DMS79 treated with DMSO at 0.1 percent for 48 hours (cell line): Measurements from ENCODE around the gene CAPN10.
"Not testable (repeated sequence)": the region's sequence is repeated elsewhere in the genome, so short reads cannot be mapped to it uniquely, and the experiment has no call there.

ENCODE experiments used
- DNase-seq: peaks from one replicate; lab custom pipeline; 2025; lab: John Stamatoyannopoulos, UW

Gene CAPN10

DNA sequence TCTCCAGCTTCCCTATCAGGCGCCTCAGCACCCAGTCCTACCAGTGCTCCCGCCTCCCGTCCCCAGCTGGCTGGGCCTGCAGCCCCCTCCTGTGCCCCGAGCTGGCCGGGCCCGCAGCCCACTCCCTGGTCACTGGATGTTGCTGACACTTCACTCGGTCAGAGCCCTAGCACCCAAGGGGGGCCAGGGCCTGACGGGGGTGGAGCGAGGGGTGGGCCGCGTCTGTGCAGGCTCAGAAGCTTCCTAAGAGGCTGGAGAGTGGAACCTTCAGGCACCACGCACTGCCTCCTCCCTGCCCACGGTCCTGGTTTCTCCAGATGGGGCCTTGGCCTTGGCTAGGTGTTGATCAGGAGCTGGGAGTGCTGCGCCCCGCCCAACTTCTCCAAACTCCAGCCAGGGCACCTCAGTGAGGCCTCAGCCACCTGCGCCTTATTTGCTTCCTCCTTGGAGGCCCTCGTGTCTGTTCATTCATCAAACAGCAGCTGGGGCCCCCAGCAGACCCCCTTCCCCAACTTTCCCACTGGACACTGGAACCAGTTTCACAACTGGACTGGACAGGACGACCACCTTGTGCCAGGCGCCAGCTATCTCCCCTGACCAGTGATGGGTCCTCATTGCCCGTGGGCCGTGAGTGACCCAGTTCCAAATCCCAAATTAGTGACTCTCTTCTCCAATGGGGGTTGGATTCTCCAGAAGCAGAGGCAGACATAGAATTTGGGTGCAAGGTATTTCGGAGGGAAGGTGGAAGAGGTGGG lies 16.7 kb downstream of the CAPN10 start:
- no peak for DNase-seq

DNA sequence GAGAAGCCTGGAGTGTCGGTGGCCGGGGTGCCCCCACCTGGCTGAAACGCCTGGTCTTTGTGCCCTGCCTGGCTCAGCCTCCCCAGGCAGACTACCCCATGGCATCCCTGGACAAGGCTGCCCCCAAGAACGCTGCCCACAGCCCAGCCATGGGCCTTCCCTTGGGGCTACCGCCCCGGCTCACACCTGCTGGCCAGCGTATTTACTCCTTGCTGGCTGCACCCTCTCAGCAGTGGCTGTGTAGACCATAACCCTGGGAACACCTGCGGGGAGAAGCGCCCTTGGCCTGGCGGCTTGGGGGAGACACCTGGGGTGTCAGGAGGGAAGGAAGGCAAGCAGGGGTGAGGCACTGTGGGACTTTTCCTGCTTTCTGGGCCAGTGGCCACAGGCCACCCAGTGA lies 17.3 kb downstream of the CAPN10 start:
- DNase-seq = no peak

- no peak for DNase-seq
Measured at GRCh38 chr2:240604291-240604938, 17.9 kb downstream of the CAPN10 start.

DNA sequence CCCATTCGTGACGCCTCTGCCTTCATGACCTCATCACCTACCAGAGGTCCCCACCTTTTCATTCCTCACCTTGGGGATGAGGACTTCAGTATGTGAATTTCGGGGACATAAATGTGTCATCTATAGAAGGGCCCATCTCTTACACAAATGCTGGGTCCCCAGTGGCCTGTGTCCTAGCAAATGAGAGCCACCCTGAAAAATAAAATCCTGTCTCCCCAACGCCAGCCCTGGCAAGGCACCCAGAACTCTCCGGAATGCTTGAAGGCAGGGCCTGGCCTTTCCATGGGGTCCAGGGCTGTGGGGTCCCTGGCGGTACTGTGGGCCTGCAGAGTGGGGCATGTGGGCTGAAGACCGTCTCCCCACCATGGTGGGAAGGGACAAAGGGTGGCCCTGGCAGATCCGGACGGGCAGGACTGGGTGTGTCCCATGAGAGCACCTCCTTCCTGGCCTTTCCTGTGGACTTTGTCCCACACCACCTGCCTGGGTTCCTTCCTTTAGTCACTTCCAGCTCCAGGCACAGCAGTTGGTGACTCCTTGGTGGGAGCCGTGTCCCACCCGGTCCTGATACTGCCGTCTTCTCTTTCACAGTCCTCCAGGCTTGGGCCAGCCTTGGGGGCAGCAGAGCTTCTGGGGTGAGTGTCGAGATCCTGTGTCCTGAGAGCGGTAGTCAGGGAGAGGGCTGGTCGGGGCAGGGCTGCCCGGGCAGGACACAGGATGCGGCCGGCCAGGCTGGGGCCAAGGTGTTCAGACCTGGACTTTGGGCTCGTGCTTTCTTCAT lies 18.6 kb downstream of the CAPN10 start:
- DNase-seq = no peak

- no peak for DNase-seq
Measured at GRCh38 chr2:240605867-240606743, 19.6 kb downstream of the CAPN10 start.

GRCh38 chr2:240611601-240612210 lies 25.2 kb downstream of the CAPN10 start:
- no peak for DNase-seq

DNA sequence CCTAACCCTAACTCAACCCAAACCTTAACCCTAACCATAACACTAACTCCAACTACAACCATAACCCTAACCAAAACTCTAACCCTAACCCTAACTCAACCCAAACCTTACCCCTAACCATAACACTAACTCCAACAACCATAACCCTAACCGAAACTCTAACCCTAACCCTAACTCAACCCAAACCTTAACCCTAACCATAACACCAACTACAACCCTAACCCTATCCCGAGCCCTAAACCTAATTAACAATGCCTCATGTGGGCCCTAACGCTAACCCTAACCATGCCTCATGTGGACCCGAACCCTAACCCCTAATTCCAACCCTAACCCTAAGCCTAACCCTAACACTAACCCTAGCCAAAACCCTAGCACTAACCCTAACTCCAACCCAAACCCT lies 27.2 kb downstream of the CAPN10 start:
- DNase-seq = no peak

DNA sequence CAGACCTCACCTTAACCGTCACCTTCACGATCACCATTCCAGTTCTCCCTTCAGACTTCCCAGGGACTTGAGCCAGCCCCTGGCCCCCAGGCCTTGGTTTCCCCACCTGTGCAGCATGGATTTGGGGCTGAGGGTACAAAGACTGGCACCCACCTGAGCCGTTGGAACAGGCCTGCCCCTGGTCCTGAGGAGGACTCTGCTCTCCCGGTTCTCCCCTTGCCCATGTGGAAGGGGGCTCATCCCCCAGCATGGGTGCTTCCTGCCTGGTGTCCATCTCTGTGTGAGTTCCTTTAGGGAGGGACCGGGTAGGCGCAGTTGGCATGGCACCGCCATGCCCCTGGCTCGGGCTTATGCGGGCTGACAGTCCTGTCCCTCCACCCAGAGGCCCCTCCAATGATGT lies 27.9 kb downstream of the CAPN10 start:
- DNase-seq = no peak

DNA sequence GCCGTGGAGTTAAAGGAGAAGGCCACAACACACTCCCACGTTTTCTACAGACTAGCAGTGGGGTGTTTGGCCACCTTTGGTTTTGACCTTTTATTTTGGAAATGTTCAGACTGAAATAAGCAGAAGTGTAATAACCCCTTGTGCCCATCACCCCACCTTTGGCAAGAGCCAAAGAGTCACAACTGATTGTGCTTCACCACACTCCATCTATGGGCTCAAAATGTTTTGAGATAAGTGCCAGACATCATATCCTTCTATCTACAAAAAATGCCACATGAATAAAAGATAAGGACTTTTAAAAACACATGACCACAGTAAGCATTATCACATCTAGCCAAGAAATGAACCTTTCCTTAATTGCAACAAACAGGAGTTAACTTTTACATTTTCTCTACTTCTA lies 28.9 kb downstream of the CAPN10 start:
- DNase-seq = peak; percentile 63

DNA sequence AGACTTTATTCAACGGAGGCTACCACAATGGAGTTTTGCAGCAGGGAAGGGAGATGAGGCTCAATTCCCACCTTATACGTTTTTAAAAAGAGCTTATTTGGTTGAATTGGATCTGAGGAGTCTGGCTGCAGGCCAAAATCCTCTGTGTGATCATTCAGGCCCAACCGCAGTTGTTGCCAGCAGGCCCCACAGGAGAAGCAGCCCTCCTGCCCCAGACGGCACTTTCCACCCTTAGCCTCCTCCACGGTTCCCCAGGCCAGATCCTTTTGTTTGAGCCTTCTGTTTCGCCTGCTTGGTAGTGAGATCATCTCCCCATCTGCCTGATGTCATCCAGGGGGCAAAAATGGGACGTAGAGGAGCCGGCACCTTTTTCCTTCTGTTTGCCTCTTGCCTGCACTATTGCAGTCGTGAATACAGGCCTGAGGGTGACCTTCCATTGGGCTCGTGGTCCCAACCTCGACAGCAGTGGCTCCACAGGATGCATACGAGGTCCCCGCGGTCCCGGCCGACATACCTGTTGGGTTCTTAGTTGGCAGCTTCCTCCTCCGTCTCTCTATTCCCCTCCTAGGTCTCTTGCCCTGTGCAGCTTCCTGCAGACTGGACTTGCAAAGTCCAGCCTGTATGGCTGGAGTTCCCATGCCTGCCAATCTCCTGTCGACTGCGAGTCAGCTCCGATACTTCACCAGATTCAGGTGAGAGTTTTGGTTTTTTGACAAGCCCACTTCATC lies 29.4 kb downstream of the CAPN10 start:
- peak; percentile 63 for DNase-seq

DNA sequence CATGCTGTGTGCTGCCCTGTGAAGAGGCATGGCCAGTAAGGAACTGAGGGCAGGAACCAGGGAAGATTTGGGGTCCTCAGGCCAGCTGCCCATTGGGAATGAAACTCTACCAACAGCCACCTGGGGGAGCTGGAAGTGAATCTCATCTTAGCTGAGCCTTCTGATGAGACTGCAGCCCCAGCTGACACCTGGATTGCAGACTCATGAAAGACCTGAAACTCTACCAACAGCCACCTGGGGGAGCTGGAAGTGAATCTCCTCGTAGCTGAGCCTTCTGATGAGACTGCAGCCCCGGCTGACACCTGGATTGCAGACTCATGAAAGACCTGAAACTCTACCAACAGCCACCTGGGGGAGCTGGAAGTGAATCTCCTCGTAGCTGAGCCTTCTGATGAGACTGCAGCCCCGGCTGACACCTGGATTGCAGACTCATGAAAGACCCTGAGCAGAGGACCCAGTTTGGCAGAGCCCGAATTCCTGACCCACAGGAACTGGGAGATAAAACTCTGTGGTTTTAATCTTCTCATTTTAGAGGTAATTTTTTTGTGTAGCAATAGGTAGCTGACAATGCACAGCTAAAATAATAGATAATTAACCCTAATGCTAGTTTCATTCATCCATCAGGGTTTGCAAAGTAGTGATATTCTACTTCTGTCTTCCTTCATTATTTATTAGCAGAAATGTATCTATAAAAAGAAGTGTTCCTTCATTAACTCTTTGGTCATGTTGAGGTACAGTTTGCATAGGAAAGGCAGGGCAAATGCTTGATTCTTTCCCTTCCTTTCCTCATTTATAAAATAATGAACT lies 30.5 kb downstream of the CAPN10 start:
- not testable (repeated sequence) for DNase-seq

DNA sequence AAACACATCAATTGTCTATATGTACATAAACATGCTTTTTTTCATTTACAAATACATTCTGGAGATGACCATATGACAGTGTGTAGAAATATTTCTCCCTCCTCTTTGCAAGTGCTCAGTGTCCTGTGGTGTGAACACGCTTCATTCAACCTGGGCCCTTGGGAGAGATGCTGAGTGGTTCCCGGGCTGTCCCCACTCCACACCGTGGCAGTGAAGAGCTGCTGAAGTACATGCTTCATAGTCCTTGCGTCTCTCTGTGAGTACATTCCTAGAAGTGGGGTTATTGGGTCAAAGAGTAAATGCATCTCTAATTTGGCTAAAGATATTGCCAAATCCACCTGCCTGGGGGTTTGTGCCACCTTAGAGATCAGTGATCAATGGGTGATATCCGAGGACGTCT lies 32.2 kb downstream of the CAPN10 start:
- peak; percentile 62 for DNase-seq

DNA sequence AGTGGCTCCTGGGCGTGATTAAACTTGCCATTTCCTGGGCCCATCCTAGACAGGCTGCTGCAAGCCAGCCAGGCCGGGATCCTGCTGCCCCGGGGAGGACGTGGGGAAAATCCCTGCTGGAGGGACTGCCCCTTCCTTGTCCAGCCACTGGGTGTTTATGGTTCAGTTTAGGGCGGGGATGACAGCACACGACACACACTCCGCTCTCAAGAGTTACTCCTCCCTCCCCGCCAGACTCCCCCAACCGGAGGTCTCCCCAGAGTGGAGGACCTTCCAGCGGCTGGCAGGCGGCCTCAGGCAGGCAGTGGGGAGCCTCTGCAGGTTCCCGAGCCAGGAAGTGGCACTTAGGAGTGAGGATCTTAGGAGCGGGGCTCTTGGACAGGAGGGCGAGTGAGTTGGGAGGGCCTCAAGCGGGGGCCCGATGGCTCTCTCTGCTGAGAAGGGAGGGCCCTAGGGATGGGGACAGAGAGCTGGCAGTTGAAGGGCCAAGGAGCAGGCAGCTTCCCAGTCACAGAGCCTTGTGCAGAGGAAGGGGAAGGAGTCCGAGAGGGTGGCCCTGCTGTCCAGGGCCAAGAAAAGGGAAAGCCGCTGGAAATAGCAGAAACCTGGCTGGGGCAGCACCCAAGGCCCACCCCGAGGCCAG lies 33.1 kb downstream of the CAPN10 start:
- peak; percentile 38 for DNase-seq

DNA sequence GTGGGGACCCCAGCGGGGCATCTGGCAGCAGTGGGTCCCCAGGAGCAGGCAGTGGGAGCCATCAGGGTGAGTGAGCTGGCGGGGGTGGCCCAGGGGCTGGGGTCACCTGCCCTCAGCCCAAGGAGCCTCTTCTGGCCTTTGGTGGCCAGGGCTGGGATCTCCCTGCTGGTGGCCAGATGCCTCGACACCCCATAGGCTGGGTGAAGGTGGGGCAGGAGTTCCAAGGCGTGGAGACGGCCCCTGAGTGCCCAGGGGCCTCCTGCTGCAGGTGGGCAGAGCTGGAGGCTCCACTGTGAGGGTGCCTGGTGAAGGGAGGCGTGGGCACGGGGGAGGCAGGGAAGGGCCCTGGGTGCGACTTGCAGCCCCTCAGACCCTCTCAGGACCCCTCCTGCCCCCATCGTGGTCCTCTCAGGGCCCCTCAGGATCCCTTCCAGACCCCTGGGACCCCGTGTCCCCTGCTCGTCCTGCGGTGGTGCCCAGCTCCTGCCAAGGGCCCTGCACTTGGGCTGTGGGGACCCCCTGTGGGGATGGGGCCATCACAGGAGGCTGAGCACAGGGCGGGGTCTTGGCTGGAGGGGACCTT lies 33.7 kb downstream of the CAPN10 start:
- DNase-seq = no peak

GRCh38 chr2:240620859-240621258 lies 34.3 kb downstream of the CAPN10 start:
- no peak for DNase-seq

DNA sequence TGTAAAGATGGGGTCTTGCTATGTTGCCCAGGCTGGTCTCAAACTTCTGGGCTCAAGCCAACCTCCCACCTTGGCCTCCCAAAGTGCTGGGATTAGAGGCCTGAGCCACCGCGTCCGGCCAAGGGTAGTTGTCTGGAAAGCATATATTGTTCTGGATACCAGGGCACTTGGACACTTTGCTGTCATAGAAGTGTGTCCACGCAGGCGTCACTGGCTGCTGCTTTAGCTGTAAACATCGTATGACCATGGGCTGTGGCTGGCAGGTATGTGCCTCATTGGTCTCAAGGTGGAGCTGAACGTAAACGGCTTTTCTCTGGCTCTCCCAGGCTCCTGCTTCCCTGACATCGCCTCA lies 35.5 kb downstream of the CAPN10 start:
- DNase-seq = no peak

GRCh38 chr2:240622531-240623235 lies 36.1 kb downstream of the CAPN10 start:
- DNase-seq = peak; percentile 32

DNA sequence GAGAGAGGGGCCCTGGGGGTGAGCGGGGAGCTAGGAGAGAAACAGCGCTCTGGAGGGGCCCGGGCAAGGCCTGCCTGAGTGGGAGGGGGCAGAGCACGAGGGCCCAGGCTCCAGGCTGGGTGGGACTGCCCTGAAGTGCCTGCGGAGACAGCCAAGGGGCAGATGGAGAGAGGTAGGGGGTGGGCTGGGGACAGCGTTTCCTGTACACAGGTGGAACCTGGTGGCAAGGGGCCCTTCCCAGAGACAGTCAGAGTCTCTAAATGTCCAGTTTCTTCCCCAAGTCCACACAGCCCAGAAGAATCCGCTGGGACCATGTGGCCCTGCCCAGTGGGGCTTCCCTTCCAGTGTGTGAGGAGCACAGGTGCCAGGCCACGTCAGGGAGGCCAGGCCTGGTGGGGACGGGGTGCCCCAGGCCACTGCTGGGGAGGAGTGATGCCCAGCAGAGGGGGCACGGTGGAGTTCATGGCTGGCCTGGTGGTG lies 37.0 kb downstream of the CAPN10 start:
- DNase-seq = no peak
